HepG2 (cell line): Measurements from ENCODE around the gene PATL2.

Experiments used
- CBFB ChIP-seq: sonication (generic); formaldehyde crosslinking; IDR thresholded peaks from 2 replicates; pipeline ENCODE4 v1.4.0; 2020; ENCODE audit warnings: missing genetic modification reagents
- EZH2 ChIP-seq: conservative IDR thresholded peaks from 2 replicates; pipeline ENCODE4 v1.6.1; 2012; ENCODE audit warnings: mild to moderate bottlenecking, low read depth, low read length, moderate library complexity
- KDM4B ChIP-seq: sonication (generic); formaldehyde crosslinking; IDR thresholded peaks from 2 replicates; pipeline ENCODE4 v1.4.0; 2020; ENCODE audit warnings: missing genetic modification reagents
- KDM5A ChIP-seq: fragments of 200-600 bp; sonication (generic); IDR thresholded peaks from 2 replicates; pipeline ENCODE4 v1.7.0; 2018; ENCODE audit warnings: antibody characterized with exemption, mild to moderate bottlenecking, low read length, borderline replicate concordance
- KLF13 ChIP-seq: sonication (generic); formaldehyde crosslinking; IDR thresholded peaks from 2 replicates; pipeline ENCODE4 v1.4.0; 2020; ENCODE audit warnings: mild to moderate bottlenecking, missing genetic modification reagents
- NFYC ChIP-seq: IDR thresholded peaks from 2 replicates; pipeline ENCODE4 v1.6.1; 2016; ENCODE audit warnings: missing genetic modification reagents, missing compliant biosample characterization
- POLR2A ChIP-seq, 2 experiments: IDR thresholded peaks; 2 replicates each; pipeline ENCODE4 v1.6.1; 2011; ENCODE audit warnings: low read depth in 2 of 2, low read length in 2 of 2, mild to moderate bottlenecking in 1 of 2, moderate library complexity in 1 of 2; ENCODE audit not compliant: insufficient read depth in 1 of 2
- RBAK ChIP-seq: sonication (generic); formaldehyde crosslinking; IDR thresholded peaks from 2 replicates; pipeline ENCODE4 v1.5.1; 2020; ENCODE audit warnings: mild to moderate bottlenecking, missing genetic modification reagents
- SP140L ChIP-seq: sonication (generic); formaldehyde crosslinking; IDR thresholded peaks from 2 replicates; pipeline ENCODE4 v1.4.0; 2020; ENCODE audit warnings: missing genetic modification reagents, borderline replicate concordance
- ZNF354B ChIP-seq: sonication (generic); formaldehyde crosslinking; IDR thresholded peaks from 2 replicates; pipeline ENCODE4 v1.8.0; 2022; ENCODE audit warnings: mild to moderate bottlenecking, missing genetic modification reagents
- ZNF468 ChIP-seq: sonication (generic); formaldehyde crosslinking; IDR thresholded peaks from 2 replicates; pipeline ENCODE4 v1.8.0; 2022; ENCODE audit warnings: mild to moderate bottlenecking, moderate library complexity, missing genetic modification reagents
- ZNF576 ChIP-seq: sonication (generic); formaldehyde crosslinking; IDR thresholded peaks from 2 replicates; pipeline ENCODE4 v1.4.0; 2020; ENCODE audit warnings: mild to moderate bottlenecking, missing genetic modification reagents
- TF ChIP-seq, protein P1 (sequence below): sonication (generic); formaldehyde crosslinking; IDR thresholded peaks from 2 replicates; pipeline ENCODE4 v1.5.0; 2020; ENCODE audit warnings: mild to moderate bottlenecking, missing genetic modification reagents, moderate library complexity
- TF ChIP-seq, protein P2 (sequence below): IDR thresholded peaks from 2 replicates; pipeline ENCODE4 v1.6.1; 2018; ENCODE audit warnings: missing genetic modification reagents

GRCh38 chr15:44636976-44637375 lies 74.1 kb downstream of the PATL2 start:
- TF ChIP-seq, protein P1, sequence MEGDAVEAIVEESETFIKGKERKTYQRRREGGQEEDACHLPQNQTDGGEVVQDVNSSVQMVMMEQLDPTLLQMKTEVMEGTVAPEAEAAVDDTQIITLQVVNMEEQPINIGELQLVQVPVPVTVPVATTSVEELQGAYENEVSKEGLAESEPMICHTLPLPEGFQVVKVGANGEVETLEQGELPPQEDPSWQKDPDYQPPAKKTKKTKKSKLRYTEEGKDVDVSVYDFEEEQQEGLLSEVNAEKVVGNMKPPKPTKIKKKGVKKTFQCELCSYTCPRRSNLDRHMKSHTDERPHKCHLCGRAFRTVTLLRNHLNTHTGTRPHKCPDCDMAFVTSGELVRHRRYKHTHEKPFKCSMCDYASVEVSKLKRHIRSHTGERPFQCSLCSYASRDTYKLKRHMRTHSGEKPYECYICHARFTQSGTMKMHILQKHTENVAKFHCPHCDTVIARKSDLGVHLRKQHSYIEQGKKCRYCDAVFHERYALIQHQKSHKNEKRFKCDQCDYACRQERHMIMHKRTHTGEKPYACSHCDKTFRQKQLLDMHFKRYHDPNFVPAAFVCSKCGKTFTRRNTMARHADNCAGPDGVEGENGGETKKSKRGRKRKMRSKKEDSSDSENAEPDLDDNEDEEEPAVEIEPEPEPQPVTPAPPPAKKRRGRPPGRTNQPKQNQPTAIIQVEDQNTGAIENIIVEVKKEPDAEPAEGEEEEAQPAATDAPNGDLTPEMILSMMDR (CRISPR knock-in tag): no peak
- TF ChIP-seq CBFB (CRISPR knock-in tag): no peak
- TF ChIP-seq, protein P2, sequence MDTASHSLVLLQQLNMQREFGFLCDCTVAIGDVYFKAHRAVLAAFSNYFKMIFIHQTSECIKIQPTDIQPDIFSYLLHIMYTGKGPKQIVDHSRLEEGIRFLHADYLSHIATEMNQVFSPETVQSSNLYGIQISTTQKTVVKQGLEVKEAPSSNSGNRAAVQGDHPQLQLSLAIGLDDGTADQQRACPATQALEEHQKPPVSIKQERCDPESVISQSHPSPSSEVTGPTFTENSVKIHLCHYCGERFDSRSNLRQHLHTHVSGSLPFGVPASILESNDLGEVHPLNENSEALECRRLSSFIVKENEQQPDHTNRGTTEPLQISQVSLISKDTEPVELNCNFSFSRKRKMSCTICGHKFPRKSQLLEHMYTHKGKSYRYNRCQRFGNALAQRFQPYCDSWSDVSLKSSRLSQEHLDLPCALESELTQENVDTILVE (CRISPR knock-in tag): no peak
- no peak for TF ChIP-seq KLF13
- no peak for TF ChIP-seq RBAK (CRISPR knock-in tag)
- TF ChIP-seq ZNF354B: no peak
- no peak for TF ChIP-seq NFYC (CRISPR knock-in tag)
- TF ChIP-seq KDM4B: no peak
- no peak for TF ChIP-seq EZH2
- no peak for TF ChIP-seq POLR2A (IDR thresholded peaks at IDR 0.05; ENCODE audit: insufficient read depth in 1 of 2, low read depth in 2 of 2, low read length in 2 of 2)
- no peak for TF ChIP-seq KDM5A
- TF ChIP-seq ZNF576 (CRISPR knock-in tag): no peak
- no peak for TF ChIP-seq SP140L (CRISPR knock-in tag)
- TF ChIP-seq ZNF468 (CRISPR knock-in tag): no peak
